PC-3 (cell line): ENCODE results near the gene PPFIBP2. TPM values are rescaled to one million over a fixed set of nuclear protein-coding genes. Genes with fewer than 3 reads are reported as not detected.

Source experiments
- ATAC-seq: fragments of 200-7000 bp; cut with Tn5 transposase; 2 replicates; pipeline ENCODE4 v1.9.1; 2020; ENCODE audit warnings: mild to moderate bottlenecking, moderate library complexity
- BruUV-seq: library from RNA; stranded (reverse); fragments of 400-500 nt; replicated peaks from 2 replicates; lab custom pipeline; 2021; lab: Mats Ljungman, UMichigan
- CTCF ChIA-PET: fragments of 300-600 bp; sonication (Branson Sonifier 250); formaldehyde crosslinking; loops from one replicate; lab custom pipeline; 2022; ENCODE audit warnings: antibody characterized with exemption; lab: Charles Lee
- POLR2A ChIA-PET: fragments of 300-600 bp; sonication (Branson Sonifier 250); formaldehyde crosslinking; loops from one replicate; lab custom pipeline; 2022; ENCODE audit warnings: antibody characterized with exemption; ENCODE audit not compliant: unreplicated experiment; lab: Charles Lee
- DNase-seq: peaks from one replicate; pipeline ENCODE4 v3.0.0-alpha.2; 2015
- H2AFZ ChIP-seq: fragments of 300-600 bp; sonication (generic); 2 replicates; pipeline ENCODE4 v1.6.0; 2016; ENCODE audit warnings: antibody characterized with exemption, low read length
- H3F3A ChIP-seq: fragments of 300-600 bp; sonication (generic); one replicate; pipeline ENCODE4 v1.6.0; 2017; ENCODE audit warnings: antibody characterized with exemption, low read length, control low read depth, mild to moderate bottlenecking; ENCODE audit not compliant: unreplicated experiment
- H3K27ac ChIP-seq: fragments of 300-600 bp; sonication (generic); 2 replicates; pipeline ENCODE4 v1.5.1; 2016; ENCODE audit warnings: mild to moderate bottlenecking, low read length
- H3K27me3 ChIP-seq: fragments of 300-600 bp; sonication (generic); 2 replicates; pipeline ENCODE4 v1.6.1; 2016; ENCODE audit warnings: low read length, mixed read lengths
- H3K36me3 ChIP-seq: fragments of 300-600 bp; sonication (generic); 2 replicates; pipeline ENCODE4 v1.6.1; 2016; ENCODE audit warnings: low read depth, mixed run types, low read length, mixed read lengths
- H3K4me1 ChIP-seq: fragments of 300-600 bp; sonication (generic); 2 replicates; pipeline ENCODE4 v1.5.1; 2016; ENCODE audit warnings: low read length; ENCODE audit not compliant: insufficient read depth
- H3K4me2 ChIP-seq: fragments of 300-600 bp; sonication (generic); 2 replicates; pipeline ENCODE4 v1.6.0; 2016; ENCODE audit warnings: low read length
- H3K4me3 ChIP-seq: fragments of 300-600 bp; sonication (generic); 2 replicates; pipeline ENCODE4 v1.5.1; 2016; ENCODE audit warnings: mild to moderate bottlenecking, low read length, mixed read lengths
- H3K79me2 ChIP-seq: fragments of 300-600 bp; sonication (generic); 2 replicates; pipeline ENCODE4 v1.6.1; 2017; ENCODE audit warnings: low read length, mixed read lengths
- H3K9ac ChIP-seq: fragments of 300-600 bp; sonication (generic); 2 replicates; pipeline ENCODE4 v1.6.0; 2016; ENCODE audit warnings: mild to moderate bottlenecking, low read length
- H3K9me2 ChIP-seq: fragments of 300-600 bp; sonication (generic); replicated peaks from 2 replicates; pipeline ENCODE4 v1.6.1; 2016; ENCODE audit warnings: mixed run types, low read length, mixed read lengths
- H3K9me3 ChIP-seq: fragments of 300-600 bp; sonication (generic); 2 replicates; pipeline ENCODE4 v1.6.1; 2016; ENCODE audit warnings: low read length, mixed read lengths
- H4K20me1 ChIP-seq: fragments of 300-600 bp; sonication (generic); 2 replicates; pipeline ENCODE4 v1.6.1; 2016; ENCODE audit warnings: low read length, mixed read lengths
- CTCF ChIP-seq: fragments of 300-600 bp; sonication (generic); conservative IDR thresholded peaks from 2 replicates; pipeline ENCODE4 v1.5.1; 2017; ENCODE audit warnings: antibody characterized with exemption, low read depth, mild to moderate bottlenecking, low read length
- EZH2 ChIP-seq: fragments of 300-600 bp; sonication (generic); IDR thresholded peaks from one replicate; pipeline ENCODE4 v1.6.1; 2017; ENCODE audit warnings: antibody characterized with exemption, mild to moderate bottlenecking, low read length; ENCODE audit not compliant: unreplicated experiment
- EZH2phosphoT487 ChIP-seq: fragments of 300-600 bp; sonication (generic); IDR thresholded peaks from 2 replicates; pipeline ENCODE4 v1.6.1; 2018; ENCODE audit warnings: mild to moderate bottlenecking, antibody characterized with exemption, low read length, borderline replicate concordance
- intact Hi-C: fragments of 100-400 bp; cut with micrococcal nuclease; formaldehyde crosslinking; loops from 2 replicates; pipeline ENCODE4 v1.9.0; 2023
- total RNA-seq: library from RNA; depleted of rRNA; stranded (reverse); fragments of >200 nt; gene quantifications from 2 replicates; pipeline ENCODE4 v1.2.3, GENCODE V29; 2014

Gene PPFIBP2
- total RNA-seq, 1 experiment from 2014 or later, result 3.2 TPM

GRCh38 chr11:7569044-7569443 is 55.2 kb downstream of the PPFIBP2 start:
- H3K4me1 ChIP-seq, result peaks cover 18% of the 10 kb centered on the region
- intact Hi-C loops, result no loop called here
- no peaks in the 10 kb centered on the region for H3F3A ChIP-seq
- peaks cover 6% of the 10 kb centered on the region; the same call in 1 of the 2 replicates for H3K27me3 ChIP-seq
- BruUV-seq, result no TSS peak
- no peaks in the 10 kb centered on the region for H4K20me1 ChIP-seq
- TF ChIP-seq EZH2phosphoT487 (no peak), EZH2 (no peak), CTCF (no peak)
- no peak overlapping the region for H3K4me2 ChIP-seq
- no peak for DNase-seq
- ChIA-PET CTCF (no interaction called here), POLR2A (no interaction called here)
- H2AFZ ChIP-seq, result no peak overlapping the region
- no peak overlapping the region for H3K4me3 ChIP-seq
- no peaks in the 10 kb centered on the region for H3K9me3 ChIP-seq
- no peaks in the 10 kb centered on the region for H3K9me2 ChIP-seq
- H3K36me3 ChIP-seq, result no peaks in the 10 kb centered on the region
- no peak for ATAC-seq
- no peak overlapping the region for H3K9ac ChIP-seq
- H3K27ac ChIP-seq, result no peak overlapping the region
- H3K79me2 ChIP-seq, result no peaks in the 10 kb centered on the region

GRCh38 chr11:7570241-7570640 is 56.4 kb downstream of the PPFIBP2 start:
- Histone ChIP-seq H2AFZ (no peak overlapping the region), H4K20me1 (no peaks in the 10 kb centered on the region), H3K4me2 (no peak overlapping the region), H3K9ac (no peak overlapping the region), H3K9me2 (no peaks in the 10 kb centered on the region), H3K79me2 (no peaks in the 10 kb centered on the region), H3K36me3 (no peaks in the 10 kb centered on the region), H3K4me3 (no peak overlapping the region), H3K27ac (no peak overlapping the region), H3K27me3 (0 out of 2 replicates have a peak, but pooled peaks cover 6% of the 10 kb centered on the region), H3K9me3 (no peaks in the 10 kb centered on the region), H3K4me1 (peaks cover 18% of the 10 kb centered on the region), H3F3A (no peaks in the 10 kb centered on the region)
- POLR2A ChIA-PET, result no interaction called here
- ATAC-seq (no peak), DNase-seq (no peak)
- intact Hi-C loops, result loop anchor here (10.0 kb wide), 1 partner anchor 425 kb away; no protein-coding TSS in a partner anchor
- CTCF ChIA-PET, result no interaction called here
- TF ChIP-seq CTCF (no peak), EZH2phosphoT487 (no peak), EZH2 (no peak)
- no TSS peak for BruUV-seq

- no peak for ATAC-seq
- no peaks in the 10 kb centered on the region for H3K9me3 ChIP-seq
- no peak overlapping the region for H3K9ac ChIP-seq
- no peak overlapping the region for H2AFZ ChIP-seq
- TF ChIP-seq EZH2phosphoT487, result no peak
- TF ChIP-seq CTCF, result no peak
- no peak for TF ChIP-seq EZH2
- H3K27ac ChIP-seq, result no peak overlapping the region
- no peaks in the 10 kb centered on the region for H4K20me1 ChIP-seq
- CTCF ChIA-PET, result interaction anchor here (0.5 to 1.5 kb wide), 3 partner anchors 86 to 123 kb away, joined by 4 to 8 read pairs (median 6); no protein-coding TSS in a partner anchor
- no peaks in the 10 kb centered on the region for H3K79me2 ChIP-seq
- no peak for DNase-seq
- intact Hi-C loops, result loop anchor here (1.0 to 10.0 kb wide), 3 partner anchors 94 to 426 kb away; no protein-coding TSS in a partner anchor
- H3K36me3 ChIP-seq, result no peaks in the 10 kb centered on the region
- no peak overlapping the region for H3K4me3 ChIP-seq
- no TSS peak for BruUV-seq
- H3K9me2 ChIP-seq, result no peaks in the 10 kb centered on the region
- H3K4me1 ChIP-seq, result peaks cover 24% of the 10 kb centered on the region
- 0 out of 2 replicates have a peak, but pooled peaks cover 6% of the 10 kb centered on the region for H3K27me3 ChIP-seq
- no peak overlapping the region for H3K4me2 ChIP-seq
- POLR2A ChIA-PET, result no interaction called here
- H3F3A ChIP-seq, result no peaks in the 10 kb centered on the region
Observed at GRCh38 chr11:7570938-7571521, 57.2 kb downstream of the PPFIBP2 start.
